Adrenal gland (tissue), 5 donors: ENCODE data around the gene KAT7.

Source experiments
- CTCF ChIP-seq, 6 experiments: fragments of 450-650 bp in 4 of 6; fragments of 200-600 bp in 2 of 6; sonication (generic) in 1 of 6; IDR thresholded peaks; 1 replicate in 5 of 6; 2 replicates in 1 of 6; pipeline versions ENCODE4 v1.5.1 to v1.8.0; 2016 to 2021; ENCODE audit warnings: antibody characterized with exemption in 6 of 6, mild to moderate bottlenecking in 2 of 6, moderate library complexity in 1 of 6
- POLR2A ChIP-seq, 2 donors: fragments of 450-650 bp; IDR thresholded peaks; one replicate each; pipeline ENCODE4 v1.6.1; 2017; ENCODE audit warnings: antibody characterized with exemption in 2 of 2, mild to moderate bottlenecking in 2 of 2, moderate library complexity in 1 of 2
- donor health status: DM: no; HTN: no; CAD: no.

DNA sequence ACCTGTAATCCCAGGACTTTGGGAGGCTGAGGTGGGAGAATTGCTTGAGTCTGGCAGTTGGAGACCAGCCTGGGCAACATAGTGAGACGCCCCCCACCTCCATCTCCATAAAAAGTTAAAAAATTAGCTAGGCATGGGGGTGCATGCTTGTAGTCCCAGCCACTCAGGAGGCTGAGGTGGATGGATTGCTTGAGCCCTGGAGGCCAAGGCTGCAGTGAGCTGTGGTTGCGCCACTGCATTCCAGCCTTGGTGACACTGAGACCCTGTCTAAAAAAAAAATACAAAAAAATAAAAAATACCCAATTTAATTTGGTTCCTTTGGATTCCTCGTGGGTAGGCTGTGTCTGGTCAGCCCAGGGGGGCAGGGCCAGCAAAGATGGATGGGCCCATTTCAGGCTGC, 85.4 kb downstream of the KAT7 start:
- TF ChIP-seq CTCF (IDR thresholded peaks at IDR 0.05) (no peak), POLR2A (IDR thresholded peaks at IDR 0.05) (no peak)
